CD4-positive, alpha-beta T cell treated with Interleukin-2 at 100 ng/mL for 4 hours (primary cell): ENCODE measurements around the gene CDKN3.
A peak's percentile ranks its signal among the peaks of the same experiment; 100 is the strongest.
"Not testable (repeated sequence)": the region's sequence is repeated elsewhere in the genome, so short reads cannot be mapped to it uniquely, and the experiment has no call there.

Experiments
- DNase-seq: peaks from one replicate; pipeline ENCODE4 v3.0.0-alpha.2; 2020; ENCODE audit warnings: low spot score

The CDKN3 gene

DNA sequence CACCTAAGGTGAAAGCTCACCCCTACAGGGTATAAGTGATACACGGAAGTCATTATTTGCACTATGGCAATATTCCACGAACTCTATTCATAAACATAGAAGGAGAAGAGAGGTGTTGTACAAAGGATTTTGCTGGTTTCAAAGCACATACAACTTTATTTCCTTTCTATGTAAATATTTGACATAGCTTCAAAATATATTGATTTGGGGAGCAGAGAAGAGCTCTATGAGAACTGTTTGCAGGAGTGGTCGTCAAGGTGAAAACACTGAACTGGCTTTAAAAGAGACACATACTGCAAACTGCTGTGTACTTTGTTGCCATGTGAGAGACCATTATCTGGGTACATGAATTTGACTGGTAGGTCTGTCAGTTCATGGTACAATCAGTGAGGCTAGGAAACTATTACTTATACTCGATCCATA lies 27.7 kb downstream of the CDKN3 start:
- DNase-seq = no peak

DNA sequence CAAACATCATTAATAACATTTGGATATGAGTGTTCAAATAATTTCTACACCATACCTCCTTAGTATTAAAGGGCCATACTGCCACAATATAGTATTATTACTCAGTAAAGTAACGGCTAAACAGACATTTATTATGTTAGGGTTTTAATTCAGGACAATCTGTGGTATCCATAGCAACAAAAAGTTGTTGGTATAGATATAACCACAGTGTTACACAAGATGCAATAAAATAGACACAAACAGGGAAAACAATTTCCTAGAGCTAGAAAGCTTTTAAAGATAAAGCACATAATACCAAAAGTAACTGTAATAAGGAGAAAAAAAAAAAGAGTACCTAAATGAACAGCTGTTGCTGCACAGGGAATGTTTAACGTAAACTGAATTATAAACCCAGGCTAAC lies 28.3 kb downstream of the CDKN3 start:
- no peak for DNase-seq

DNA sequence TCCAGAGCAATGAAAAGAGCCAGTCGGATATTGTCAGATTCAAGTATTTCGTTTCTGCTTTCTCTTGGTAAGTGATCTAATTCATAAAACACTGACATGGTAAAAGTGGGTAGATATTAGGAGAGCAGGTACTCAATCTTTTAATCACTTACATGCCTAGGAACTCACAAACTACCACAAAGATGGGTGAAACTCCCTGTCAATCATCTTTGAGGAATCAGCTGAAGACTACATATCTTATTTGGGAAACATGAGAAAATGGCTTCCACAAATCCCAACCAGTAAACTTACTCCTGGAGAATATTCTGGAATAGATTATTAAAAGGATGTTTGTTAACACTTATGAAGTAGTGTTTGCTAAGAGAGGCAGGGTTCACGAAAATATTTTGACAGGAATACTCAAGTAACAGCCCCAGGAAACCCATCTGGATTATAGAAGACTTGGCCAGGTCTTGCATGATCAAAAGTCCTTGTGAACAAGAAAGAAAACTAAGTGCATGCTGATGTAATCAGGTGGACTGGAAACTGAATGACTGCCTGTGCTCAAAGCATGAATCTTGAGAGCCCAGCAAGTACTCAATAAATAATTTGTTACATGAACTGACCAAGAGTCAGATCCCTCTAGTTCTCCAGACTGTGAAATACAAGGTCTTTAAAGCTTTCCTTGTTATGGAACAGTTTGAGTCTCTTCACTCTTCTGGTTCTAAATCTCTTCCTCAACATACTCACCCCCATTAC lies 28.9 kb downstream of the CDKN3 start:
- no peak for DNase-seq

DNA sequence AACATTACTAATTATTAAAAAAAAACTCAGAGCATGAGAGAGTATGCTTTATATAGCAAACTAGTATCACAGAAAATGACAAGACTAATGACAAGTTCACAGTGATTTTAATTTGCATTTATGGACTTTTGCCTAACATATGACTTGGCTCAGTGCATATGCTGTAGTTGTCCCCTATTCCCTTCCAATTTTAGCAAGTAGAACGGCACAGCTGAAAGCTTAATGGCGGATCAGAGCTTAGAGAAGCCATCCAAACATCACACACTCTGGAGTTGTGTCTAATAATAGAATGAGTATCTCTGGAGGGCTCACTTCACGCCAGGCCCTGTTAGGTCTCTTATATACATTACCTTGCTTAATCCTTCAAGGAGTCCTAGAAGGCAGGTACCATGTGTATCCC lies 31.1 kb downstream of the CDKN3 start:
- DNase-seq = no peak

DNA sequence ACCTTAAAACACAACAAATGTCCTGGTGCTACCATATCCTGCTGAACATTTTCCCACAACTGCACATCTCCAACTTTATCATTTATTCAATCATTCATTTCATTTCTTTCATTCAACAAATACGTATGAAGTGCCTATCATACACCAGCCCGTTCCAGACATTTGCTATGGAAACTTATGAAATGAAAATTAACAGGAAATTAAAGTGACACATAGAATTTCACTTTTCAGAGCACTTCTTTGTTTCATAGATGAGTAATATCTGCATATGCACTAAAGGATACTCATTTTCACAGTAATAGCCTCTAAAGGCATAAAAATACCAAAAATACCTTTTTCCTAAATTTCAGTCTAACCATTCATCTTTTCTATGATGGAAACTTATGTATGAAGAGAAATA lies 31.7 kb downstream of the CDKN3 start:
- no peak for DNase-seq

DNA sequence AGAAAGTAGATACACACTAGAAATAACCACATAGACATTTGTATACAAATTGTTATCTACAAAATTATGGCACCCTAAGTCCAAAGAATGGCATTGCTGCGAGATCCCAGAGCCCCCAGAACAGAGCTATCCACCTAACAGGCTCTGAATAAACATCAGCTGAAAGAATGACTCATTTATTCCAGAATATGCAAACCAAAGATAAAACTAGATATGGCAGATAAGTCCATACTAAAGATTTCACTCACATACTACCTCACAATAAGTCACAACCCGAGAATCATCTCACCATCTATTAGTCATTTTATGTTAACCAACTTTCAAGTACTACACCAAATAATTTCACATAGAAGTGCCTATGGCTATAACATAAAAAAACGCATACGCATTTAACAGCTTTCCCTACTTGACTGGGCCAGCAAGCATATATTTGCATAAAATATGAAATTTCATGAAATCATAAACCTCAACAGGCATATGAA lies 38.7 kb downstream of the CDKN3 start:
- DNase-seq = peak; percentile 51

DNA sequence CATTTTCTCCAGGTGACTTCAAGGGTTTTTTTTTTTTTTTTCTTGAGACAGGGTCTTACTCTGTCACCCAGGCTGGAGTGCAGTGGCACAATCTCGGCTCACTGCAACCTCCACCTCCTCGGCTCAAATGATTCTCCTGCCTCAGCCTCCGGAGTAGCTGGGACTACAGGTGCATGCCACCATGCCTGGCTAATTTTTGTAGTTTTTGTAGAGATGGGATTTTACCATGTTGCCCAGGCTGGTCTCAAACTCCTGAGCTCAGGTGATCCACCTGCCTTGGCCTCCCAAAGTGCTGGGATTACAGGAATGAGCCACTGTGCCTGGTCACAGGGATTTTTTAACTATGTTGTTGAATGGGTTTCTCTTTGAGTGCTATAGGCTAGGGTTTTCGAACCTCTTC lies 41.1 kb downstream of the CDKN3 start:
- not testable (repeated sequence) for DNase-seq

DNA sequence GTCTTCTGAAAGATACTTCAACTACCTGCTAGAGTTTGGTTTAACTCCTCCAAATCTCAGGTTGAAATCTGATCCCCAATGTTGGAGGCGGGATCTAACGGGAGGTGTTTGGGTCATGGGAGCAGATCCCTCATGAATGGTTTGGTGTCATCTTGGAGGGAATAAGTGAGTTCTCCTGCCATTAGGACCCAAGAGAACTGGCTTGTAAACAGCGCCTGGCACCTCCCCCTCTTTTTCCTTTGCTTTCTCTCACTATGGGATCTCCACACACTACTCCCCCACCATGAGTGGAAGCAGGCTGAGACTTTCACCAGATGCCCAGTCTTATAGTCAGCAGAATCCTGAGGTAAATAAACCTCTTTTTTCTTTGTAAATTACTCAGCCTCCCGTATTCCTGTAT lies 41.9 kb downstream of the CDKN3 start:
- no peak for DNase-seq

DNA sequence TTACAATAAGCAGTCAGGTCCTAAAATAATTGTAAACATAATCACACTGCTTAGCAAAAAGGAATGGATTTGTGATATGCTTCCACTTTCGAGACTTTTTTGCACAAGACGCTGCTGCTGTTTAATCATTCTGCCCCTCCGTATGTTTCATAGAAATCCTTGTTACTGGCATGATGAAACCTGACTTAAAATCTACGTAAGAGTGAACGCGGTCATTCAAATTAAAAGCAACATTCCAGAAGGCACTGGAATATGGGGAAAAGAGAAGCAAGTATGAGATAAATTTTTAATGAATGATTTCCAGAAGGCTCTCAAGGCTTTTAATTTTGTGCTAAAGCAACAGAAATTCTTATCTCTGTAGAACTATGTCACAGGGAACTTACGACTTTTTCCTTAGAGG lies 43.2 kb downstream of the CDKN3 start:
- no peak for DNase-seq

DNA sequence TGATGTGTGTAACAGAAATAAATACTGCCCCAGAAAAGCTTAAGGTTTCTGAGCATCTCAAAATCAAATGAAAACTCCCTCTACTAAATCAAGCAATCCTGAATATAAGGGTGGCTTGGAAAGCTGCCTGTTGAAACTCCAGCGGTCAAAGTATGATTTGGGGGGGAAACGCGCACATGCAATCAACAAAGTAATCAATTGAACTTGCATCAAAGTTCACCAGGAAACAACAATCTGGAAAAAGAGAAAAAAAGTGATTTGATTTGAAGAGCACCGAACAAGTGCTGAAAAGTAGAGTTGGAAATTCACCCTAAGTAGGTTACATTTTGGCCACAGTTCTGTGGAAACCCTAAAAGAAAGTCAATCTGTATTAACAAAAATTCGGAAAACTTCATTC lies 43.7 kb downstream of the CDKN3 start:
- no peak for DNase-seq

DNA sequence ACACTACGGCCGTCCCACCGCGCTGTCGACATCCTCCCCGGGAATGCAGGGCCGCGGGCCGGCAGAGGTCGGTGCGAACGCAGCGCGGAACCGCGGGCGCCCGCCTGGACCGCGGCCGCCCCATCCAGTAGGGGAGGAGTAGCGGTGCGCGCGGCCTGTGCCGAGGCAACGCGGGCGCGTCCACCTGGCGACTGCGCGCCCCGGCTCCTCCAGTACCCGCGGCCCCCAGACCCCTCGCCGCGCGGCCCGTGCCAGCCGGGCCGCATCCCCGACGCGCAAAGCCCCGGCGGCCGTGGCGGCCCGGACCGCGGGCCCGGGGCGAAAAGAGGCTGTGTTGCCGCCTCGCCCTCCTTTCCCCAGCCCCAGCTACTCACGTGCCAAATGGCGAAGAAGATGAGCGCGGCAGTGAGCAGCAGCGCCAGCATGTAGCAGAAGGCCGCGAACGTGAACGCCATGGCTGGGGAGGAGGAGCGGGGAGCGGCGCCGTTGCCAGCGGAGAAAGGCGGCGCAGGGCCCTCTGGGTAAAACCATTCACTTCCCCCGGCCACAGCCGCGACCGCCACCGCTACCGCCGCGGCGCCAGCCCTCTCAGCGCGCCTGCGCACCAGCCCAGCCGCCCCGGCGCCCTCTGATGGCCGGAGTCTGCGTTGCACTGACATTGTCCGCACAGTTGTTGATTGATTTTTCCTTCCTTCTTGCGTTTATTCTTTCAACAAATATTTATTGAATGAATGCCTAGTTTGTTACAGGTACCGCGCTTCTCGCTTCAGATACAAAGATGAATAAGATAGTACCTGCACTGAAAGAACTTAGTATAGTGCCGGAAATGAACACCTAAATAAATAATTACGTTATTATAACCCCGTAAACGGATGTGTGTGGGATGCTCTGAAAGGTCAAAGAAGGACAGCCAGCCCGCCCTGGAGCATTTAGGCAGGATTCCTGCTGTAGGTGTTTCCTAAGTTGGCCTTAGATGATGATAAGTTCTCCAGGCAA lies 44.4 kb downstream of the CDKN3 start, which contains the start of gene CNIH1:
Gene CNIH1 (minus strand): TSS at position 502 of the 996 bp plus-strand sequence. CDS start 47 bp downstream, at position 455.
- peak; percentile 92 for DNase-seq

DNA sequence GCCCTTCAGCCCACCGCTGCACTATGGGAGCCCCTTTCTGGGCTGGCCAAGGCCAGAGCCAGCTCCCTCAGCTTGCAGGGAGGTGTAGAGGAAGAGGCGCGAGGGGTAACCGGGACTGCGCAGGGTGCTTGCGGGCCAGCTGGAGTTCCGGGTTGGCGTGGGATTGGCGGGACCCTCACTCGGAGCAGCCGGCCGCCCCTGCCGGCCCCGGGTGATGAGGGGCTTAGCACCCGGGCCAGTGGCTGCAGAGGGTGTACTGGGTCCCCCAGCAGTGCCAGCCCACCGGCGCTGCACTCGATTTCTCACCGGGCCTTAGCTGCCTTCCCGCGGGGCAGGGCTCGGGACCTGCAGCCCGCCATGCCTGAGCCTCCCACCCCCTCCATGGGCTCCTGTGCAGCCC lies 46.2 kb downstream of the CDKN3 start:
- not testable (repeated sequence) for DNase-seq

DNA sequence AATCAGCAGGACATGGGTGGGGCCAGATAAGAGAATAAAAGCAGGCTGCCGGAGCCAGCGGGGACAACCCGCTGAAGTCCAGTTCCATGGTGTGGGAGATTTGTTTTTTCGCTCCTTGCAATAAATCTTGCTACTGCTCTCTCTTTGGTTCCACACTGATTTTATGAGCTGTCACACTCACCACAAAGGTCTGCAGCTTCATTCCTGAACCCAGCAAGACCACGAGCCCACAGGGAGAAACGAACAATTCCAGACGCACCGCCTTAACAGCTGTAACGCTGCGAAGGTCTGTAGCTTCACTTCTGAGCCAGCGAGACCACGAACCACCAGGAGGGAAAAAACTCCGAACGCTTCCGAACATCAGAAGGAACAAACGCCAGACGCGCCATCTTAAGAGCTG lies 47.2 kb downstream of the CDKN3 start:
- DNase-seq = no peak

DNA sequence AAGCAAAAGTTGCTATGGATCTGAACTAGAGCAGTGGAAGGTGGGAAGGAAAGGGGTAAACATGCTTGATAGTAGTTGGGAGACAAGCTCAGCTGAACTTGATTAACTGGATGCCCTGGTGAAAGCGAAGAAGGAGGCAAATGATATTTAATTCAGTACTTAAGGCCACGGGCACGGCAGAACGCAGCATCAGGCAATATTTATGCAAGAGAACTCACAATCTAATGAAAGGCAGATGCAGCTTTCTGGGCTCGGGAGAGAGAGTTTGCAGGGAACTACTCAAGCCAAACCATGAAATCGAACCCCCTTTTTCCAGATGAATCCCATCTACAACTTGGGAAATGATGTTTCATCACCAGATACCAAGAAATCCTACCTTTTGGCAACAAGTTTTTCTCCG lies 47.9 kb downstream of the CDKN3 start:
- no peak for DNase-seq

DNA sequence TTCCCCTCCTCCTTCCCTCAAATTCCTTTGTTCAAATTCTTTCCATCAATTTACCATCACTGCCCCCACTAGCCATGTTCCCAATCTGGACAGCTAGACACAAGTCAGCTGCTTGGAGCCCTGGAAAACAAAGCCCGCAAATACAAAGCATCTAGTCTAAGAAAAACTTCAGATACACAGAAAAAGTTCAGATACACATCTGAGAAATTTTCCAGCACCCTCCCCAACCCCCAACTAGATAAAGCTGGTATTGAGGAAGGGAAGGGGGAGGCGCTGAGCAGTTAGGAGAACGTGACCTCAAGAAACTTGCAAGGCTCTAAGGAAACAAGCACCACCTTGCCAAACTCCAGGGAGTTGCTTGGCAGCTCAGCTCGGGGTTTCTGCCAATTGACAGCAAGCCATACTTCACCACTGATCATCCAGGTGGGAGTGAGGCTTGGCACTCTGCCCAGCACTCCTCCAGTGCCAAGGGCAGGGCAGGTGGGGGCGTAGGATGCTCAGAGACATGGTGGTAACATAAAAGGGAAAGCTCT lies 49.4 kb downstream of the CDKN3 start:
- no peak for DNase-seq

DNA sequence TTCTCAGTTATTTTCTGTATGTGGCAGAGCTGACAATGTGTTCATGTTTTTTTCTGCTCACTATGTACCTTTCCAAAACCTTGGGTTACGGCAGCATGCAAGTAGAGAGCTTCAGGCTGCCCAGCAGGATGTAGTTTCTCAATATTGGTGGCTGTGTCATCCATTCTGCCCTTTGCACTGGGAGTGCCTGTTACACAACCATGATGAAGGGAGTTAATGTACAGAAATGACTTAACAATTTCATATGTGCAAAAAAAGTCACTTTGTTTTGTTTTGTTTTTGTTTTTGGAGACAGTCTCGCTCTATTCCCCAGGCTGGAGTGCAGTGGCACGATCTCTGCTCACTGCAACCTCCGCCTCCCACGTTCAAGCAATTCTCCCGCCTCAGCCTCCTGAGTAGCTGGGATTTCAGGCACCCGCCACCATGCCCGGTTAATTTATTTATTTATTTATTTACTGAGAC lies 50.5 kb downstream of the CDKN3 start:
- no peak for DNase-seq

DNA sequence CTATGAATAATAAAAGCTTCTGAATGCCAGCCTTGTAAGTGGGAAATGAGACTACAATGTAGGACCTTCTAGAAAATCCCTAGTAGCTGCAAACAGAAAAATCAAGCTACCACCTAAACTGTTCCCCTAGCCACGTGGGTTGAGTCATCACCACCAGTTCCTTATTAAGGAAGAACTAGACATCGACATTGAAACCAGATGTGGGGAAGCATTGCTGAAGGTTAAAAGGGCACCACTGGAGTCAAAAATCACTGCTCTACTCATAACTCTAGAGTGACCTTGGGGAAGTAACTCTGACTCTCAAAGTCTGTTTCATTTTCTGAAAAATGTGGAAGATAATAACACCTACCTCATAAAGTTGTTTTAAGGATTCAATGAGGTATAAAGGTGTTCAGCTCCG lies 53.7 kb downstream of the CDKN3 start:
- no peak for DNase-seq

DNA sequence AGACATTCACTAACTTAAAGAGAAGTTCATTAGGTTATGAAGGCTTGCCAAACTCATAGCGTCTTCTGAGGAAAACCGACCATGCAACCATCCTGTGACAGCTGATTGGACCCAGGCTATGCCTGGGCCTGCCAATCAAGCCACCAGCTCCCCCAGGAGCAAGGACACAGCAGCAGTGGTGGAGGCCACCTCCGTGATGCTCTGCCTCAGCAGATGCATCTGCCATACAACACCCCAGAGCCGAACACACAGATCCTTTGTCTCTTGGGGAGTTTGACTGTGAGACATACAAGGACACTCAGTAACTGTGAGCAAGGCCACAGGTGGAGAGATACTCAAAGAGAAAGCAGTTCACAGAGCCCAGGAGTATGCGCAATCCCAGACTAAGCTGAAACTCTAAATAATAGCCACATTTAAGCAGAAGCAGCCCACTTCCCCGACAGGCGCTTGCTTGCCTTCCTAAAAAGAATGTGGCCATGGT lies 54.4 kb downstream of the CDKN3 start:
- no peak for DNase-seq

DNA sequence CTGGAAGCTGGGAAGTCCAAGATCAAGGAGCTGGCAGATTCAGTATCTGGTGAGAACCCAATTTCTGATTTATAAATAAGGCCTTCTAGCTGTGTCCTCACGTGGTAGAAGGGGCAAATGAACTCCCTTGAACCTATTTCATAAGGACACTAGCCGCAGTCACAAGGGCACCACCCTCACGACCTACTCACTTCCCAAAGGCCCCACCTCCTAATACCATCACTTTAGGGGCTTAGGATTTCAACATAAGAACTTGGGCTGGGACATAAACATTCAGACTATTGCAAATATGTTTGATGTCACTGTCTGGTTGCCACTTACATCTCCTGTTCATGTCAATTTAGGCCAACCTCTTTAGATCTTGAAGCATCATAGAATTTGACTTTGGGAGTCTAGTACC lies 55.2 kb downstream of the CDKN3 start:
- no peak for DNase-seq

DNA sequence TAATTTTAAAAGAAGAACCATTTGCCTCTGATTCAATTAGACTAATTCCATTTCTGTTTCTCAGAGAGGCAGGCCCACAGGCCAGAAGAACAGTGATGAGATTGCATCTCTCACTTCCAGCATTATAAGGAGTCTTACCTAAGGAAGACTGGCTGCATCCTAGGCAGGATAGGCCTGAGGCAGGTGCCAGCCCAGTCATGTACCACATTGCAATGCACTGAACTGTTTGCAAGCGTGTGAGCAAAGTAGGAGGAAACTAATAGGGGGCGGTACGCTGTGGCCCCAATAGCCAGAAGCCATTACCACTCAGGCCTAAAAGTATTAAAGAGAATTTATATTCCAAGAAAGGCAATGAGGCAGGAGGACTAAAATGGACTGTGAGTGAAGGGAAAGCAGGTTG lies 56.4 kb downstream of the CDKN3 start:
- DNase-seq = no peak

DNA sequence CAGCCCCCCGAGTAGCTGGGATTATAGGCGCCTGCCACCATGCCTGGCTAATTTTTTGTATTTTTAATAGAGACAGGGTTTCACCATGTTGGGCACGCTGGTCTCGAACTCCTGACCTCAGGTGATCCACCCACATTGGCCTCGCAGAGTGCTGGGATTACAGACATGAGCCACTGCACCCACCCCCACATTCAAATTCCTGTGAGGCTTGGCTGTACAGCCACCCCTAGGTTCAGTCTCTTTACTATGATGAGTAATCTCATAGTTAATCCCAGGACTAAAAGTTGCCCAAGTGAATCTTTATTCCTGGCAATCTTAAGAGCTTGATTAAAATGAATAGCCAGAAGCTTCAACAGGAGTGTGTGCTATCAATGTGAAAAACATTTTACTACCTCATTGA lies 57.2 kb downstream of the CDKN3 start:
- not testable (repeated sequence) for DNase-seq

DNA sequence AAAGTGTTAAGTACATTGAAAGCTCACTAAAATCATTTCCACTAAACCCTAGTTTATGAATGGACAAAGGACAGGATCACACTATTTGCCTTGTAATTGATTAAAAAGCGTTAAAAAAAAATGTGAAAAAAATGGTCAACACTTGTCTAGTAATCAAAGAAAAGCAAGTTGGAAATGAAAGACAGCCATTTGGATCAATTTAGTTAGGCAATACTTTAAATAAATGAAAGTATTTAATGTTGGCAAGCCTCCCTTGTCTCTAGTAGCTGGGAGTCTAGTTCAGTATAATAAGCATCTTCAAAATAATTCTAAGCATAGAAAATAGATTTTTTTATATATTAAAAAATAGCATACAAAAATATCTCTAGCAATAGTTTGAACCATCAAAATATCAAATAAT lies 58.6 kb downstream of the CDKN3 start:
- DNase-seq = no peak
